Keratinocyte (primary cell): ENCODE measurements around the gene GMIP. TPM values are rescaled to one million over a fixed set of nuclear protein-coding genes. Genes with fewer than 3 reads are reported as not detected.

Source experiments
- DNase-seq: peaks from one replicate; pipeline ENCODE4 v3.0.0-alpha.2; 2011; ENCODE audit warnings: low read depth, missing footprints, low spot score
- FAIRE-seq: peaks from 2 replicates; lab custom pipeline; 2011; peaks lifted over from hg19 to GRCh38; lab: Jason Lieb, UNC
- H2AFZ ChIP-seq: 2 replicates; pipeline ENCODE4 v1.6.0; 2012; ENCODE audit warnings: low read length, control low read depth, inconsistent platforms; ENCODE audit not compliant: control insufficient read depth
- H3K27ac ChIP-seq: 2 replicates; pipeline ENCODE4 v1.5.1; 2011; ENCODE audit warnings: low read length; ENCODE audit not compliant: control insufficient read depth, insufficient read depth
- H3K27me3 ChIP-seq: 3 replicates; pipeline ENCODE4 v1.6.0; 2011; ENCODE audit warnings: low read length; ENCODE audit not compliant: control insufficient read depth, insufficient read depth; ENCODE audit errors: extremely low read depth
- H3K36me3 ChIP-seq, 2 experiments: 2 replicates in 1 of 2; 3 replicates in 1 of 2; pipeline ENCODE4 v1.5.1; 2011; ENCODE audit warnings: low read length in 2 of 2, mild to moderate bottlenecking in 1 of 2; ENCODE audit not compliant: control insufficient read depth in 2 of 2, insufficient read depth in 2 of 2; ENCODE audit errors: extremely low read depth in 1 of 2
- H3K4me1 ChIP-seq: 3 replicates; pipeline ENCODE4 v1.5.1; 2011; ENCODE audit warnings: low read length; ENCODE audit not compliant: control insufficient read depth, insufficient read depth; ENCODE audit errors: extremely low read depth
- H3K4me2 ChIP-seq: 3 replicates; pipeline ENCODE4 v1.6.0; 2011; ENCODE audit warnings: low read depth, low read length; ENCODE audit not compliant: control insufficient read depth, insufficient read depth; ENCODE audit errors: extremely low read depth
- H3K4me3 ChIP-seq, 3 experiments: fragments of 200-600 bp in 1 of 3; sonication (generic) in 1 of 3; 2 replicates in 2 of 3; 3 replicates in 1 of 3; pipeline ENCODE4 v1.5.1; 2011 to 2016; ENCODE audit warnings: low read length in 3 of 3, mild to moderate bottlenecking in 3 of 3, control low read depth in 2 of 3, inconsistent platforms in 1 of 3, low read depth in 1 of 3, mixed read lengths in 1 of 3, mixed run types in 1 of 3, moderate library complexity in 1 of 3; ENCODE audit not compliant: control insufficient read depth in 2 of 3, insufficient read depth in 2 of 3; ENCODE audit errors: extremely low read depth in 1 of 3
- H3K79me2 ChIP-seq: 2 replicates; pipeline ENCODE4 v1.6.0; 2012; ENCODE audit warnings: low read length; ENCODE audit not compliant: control insufficient read depth, insufficient read depth
- H3K9ac ChIP-seq: 3 replicates; pipeline ENCODE4 v1.6.0; 2011; ENCODE audit warnings: low read length; ENCODE audit not compliant: control insufficient read depth, insufficient read depth; ENCODE audit errors: extremely low read depth
- H3K9me1 ChIP-seq: 3 replicates; pipeline ENCODE4 v1.6.0; 2011; ENCODE audit warnings: low read length; ENCODE audit not compliant: control insufficient read depth, insufficient read depth; ENCODE audit errors: extremely low read depth
- H3K9me3 ChIP-seq: 2 replicates; pipeline ENCODE4 v1.5.1; 2012; ENCODE audit warnings: low read depth, low read length; ENCODE audit not compliant: control insufficient read depth
- H4K20me1 ChIP-seq: 3 replicates; pipeline ENCODE4 v1.6.0; 2011; ENCODE audit warnings: low read length; ENCODE audit not compliant: control insufficient read depth, insufficient read depth; ENCODE audit errors: extremely low read depth
- EZH2 ChIP-seq: IDR thresholded peaks from one replicate; pipeline ENCODE4 v1.6.1; 2012; ENCODE audit warnings: inconsistent platforms, mild to moderate bottlenecking, low read length, moderate library complexity
- dilution Hi-C: fragments of 300-500 bp; cut with MboI; formaldehyde crosslinking; loops from one replicate; pipeline ENCODE4 v1.7.0; 2020; ENCODE audit warnings: low sequenced_read_pairs; ENCODE audit not compliant: extremely low pct_ligation_motif_present
- polyA plus RNA-seq, 5 experiments: library from polyadenylated mRNA; depleted of rRNA in 3 of 5; stranded (reverse) in 3 of 5; stranded (forward) in 1 of 5; unstranded in 1 of 5; fragments of >200 nt; gene quantifications; 1 replicate in 1 of 5; 2 replicates in 3 of 5; 3 replicates in 1 of 5; pipeline versions ENCODE4 v1.2.1 to v1.2.3, GENCODE V29; 2011 to 2012; ENCODE audit warnings: missing spikeins in 2 of 5, low read depth in 1 of 5, low replicate concordance in 1 of 5
- TF ChIP-seq, protein P1 (sequence below), 3 experiments: IDR thresholded peaks in 1 of 3; conservative IDR thresholded peaks in 1 of 3; optimal IDR thresholded peaks in 1 of 3; 2 replicates in 2 of 3; 3 replicates in 1 of 3; pipeline versions ENCODE3 to v1.5.1; 2011; ENCODE audit warnings: low read length in 3 of 3, mild to moderate bottlenecking in 3 of 3, moderate library complexity in 2 of 3, control low read depth in 1 of 3, inconsistent platforms in 1 of 3; ENCODE audit not compliant: insufficient read depth in 2 of 3; ENCODE audit errors: extremely low read depth in 1 of 3

Gene GMIP
- polyA plus RNA-seq, 1 donor (not counting 4 experiments of a cell fraction or from before 2014, with no cell fraction given) = 5.0 TPM

DNA sequence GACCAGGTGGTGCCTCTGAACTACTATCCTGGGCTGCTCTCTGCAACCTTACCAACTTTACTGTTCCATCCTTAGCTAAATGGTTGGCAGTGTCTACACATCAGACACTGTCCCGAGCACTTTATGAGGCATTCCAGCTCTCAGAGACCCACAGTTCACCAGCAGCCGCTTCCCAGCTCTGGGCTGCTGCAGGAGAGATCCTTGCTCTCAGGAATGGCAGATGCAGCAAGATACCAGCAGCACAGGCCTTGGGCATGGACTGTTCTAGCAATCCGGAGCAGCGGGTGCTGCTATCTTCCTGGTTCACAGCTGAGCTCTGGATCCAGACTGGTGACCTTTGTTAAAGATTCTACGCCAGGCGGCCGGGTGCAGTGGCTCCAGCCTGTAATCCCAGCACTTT is 12.1 kb downstream of the GMIP start:
- no peak for FAIRE-seq
- dilution Hi-C loops = no loop called here

DNA sequence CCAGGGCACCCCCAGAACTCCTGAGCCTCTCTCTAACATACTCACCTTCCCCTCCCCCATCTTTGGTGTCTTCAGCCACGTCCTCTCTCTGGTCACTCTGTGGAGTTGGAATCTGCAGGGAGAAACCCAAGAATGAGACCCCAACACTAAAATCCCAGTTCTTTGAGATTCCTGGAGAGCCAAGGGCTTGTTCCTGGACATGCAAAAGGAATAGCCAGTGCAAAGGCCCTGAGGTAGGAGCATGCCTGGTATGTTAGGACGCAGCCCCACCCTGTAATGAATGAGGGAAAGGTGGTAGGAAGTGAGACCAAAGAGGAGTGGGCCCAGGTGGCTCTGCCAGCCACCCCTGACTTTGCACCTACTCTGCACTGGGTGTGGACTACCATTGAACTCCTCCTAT is 13.0 kb downstream of the GMIP start:
- H3K4me2 ChIP-seq = no peak overlapping the region
- peaks cover 5% of the 10 kb centered on the region for H3K4me1 ChIP-seq
- H3K27ac ChIP-seq = no peak overlapping the region
- DNase-seq (no peak), FAIRE-seq (no peak)
- H3K9me1 ChIP-seq = no peaks in the 10 kb centered on the region
- H3K9ac ChIP-seq = no peak overlapping the region
- H3K79me2 ChIP-seq = peaks cover 3% of the 10 kb centered on the region
- H3K36me3 ChIP-seq = peaks cover 14 to 21% of the 10 kb centered on the region in 2 experiments
- H4K20me1 ChIP-seq = peaks cover 3% of the 10 kb centered on the region
- no peak overlapping the region for H3K4me3 ChIP-seq
- H3K27me3 ChIP-seq = no peaks in the 10 kb centered on the region
- dilution Hi-C loops = no loop called here
- no peak overlapping the region for H2AFZ ChIP-seq
- TF ChIP-seq EZH2 = no peak
- TF ChIP-seq, protein P1, sequence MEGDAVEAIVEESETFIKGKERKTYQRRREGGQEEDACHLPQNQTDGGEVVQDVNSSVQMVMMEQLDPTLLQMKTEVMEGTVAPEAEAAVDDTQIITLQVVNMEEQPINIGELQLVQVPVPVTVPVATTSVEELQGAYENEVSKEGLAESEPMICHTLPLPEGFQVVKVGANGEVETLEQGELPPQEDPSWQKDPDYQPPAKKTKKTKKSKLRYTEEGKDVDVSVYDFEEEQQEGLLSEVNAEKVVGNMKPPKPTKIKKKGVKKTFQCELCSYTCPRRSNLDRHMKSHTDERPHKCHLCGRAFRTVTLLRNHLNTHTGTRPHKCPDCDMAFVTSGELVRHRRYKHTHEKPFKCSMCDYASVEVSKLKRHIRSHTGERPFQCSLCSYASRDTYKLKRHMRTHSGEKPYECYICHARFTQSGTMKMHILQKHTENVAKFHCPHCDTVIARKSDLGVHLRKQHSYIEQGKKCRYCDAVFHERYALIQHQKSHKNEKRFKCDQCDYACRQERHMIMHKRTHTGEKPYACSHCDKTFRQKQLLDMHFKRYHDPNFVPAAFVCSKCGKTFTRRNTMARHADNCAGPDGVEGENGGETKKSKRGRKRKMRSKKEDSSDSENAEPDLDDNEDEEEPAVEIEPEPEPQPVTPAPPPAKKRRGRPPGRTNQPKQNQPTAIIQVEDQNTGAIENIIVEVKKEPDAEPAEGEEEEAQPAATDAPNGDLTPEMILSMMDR (optimal IDR thresholded peaks at IDR 0.05 in 1 of 3, IDR thresholded peaks at IDR 0.05 in 1 of 3, conservative IDR thresholded peaks at IDR 0.05 in 1 of 3; ENCODE audit: extremely low read depth in 1 of 3, insufficient read depth in 2 of 3, low read length in 3 of 3) = no peak
- no peaks in the 10 kb centered on the region for H3K9me3 ChIP-seq

More for the DNA sequence above, 12.1 kb downstream of the GMIP start:
- H3K9me1 ChIP-seq = no peaks in the 10 kb centered on the region
- no peak overlapping the region for H2AFZ ChIP-seq
- no peak for DNase-seq
- H3K79me2 ChIP-seq = peaks cover 3% of the 10 kb centered on the region
- H3K4me2 ChIP-seq = no peak overlapping the region
- H3K27me3 ChIP-seq = no peaks in the 10 kb centered on the region
- no peak overlapping the region for H3K4me3 ChIP-seq
- no peak overlapping the region for H3K9ac ChIP-seq
- H3K9me3 ChIP-seq = no peaks in the 10 kb centered on the region
- H4K20me1 ChIP-seq = peaks cover 3% of the 10 kb centered on the region
- TF ChIP-seq EZH2 = no peak
- TF ChIP-seq, protein P1 (optimal IDR thresholded peaks at IDR 0.05 in 1 of 3, IDR thresholded peaks at IDR 0.05 in 1 of 3, conservative IDR thresholded peaks at IDR 0.05 in 1 of 3; ENCODE audit: extremely low read depth in 1 of 3, insufficient read depth in 2 of 3, low read length in 3 of 3) = no peak
- H3K27ac ChIP-seq = no peak overlapping the region
- peaks cover 14 to 23% of the 10 kb centered on the region in 2 experiments for H3K36me3 ChIP-seq
- peaks cover 5% of the 10 kb centered on the region for H3K4me1 ChIP-seq
